ENCODE results near the gene MYZAP.

DNA sequence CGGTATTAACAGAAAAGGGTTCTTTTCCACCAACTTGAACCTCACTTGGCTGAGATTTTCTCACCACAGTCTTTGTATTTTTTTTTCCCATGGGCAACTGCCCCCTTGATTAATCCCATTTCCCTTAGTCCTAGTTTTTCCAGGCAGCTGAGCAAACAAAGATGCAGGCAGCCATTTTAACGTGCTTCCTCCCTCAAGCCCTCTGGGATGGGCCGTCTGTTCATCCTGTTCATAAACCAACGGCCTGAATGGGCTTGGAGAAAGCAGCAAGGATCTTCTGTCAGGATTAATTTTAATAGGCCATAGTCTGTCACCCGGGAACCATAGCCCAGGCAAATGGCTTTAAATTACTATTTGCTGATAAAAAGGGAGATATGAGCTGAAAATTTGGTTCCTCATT lies 104.4 kb downstream of the MYZAP start:
- TF ChIP-seq POLR2A (IDR thresholded peaks at IDR 0.05) = no peak
- TF ChIP-seq, protein P1, sequence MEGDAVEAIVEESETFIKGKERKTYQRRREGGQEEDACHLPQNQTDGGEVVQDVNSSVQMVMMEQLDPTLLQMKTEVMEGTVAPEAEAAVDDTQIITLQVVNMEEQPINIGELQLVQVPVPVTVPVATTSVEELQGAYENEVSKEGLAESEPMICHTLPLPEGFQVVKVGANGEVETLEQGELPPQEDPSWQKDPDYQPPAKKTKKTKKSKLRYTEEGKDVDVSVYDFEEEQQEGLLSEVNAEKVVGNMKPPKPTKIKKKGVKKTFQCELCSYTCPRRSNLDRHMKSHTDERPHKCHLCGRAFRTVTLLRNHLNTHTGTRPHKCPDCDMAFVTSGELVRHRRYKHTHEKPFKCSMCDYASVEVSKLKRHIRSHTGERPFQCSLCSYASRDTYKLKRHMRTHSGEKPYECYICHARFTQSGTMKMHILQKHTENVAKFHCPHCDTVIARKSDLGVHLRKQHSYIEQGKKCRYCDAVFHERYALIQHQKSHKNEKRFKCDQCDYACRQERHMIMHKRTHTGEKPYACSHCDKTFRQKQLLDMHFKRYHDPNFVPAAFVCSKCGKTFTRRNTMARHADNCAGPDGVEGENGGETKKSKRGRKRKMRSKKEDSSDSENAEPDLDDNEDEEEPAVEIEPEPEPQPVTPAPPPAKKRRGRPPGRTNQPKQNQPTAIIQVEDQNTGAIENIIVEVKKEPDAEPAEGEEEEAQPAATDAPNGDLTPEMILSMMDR (IDR thresholded peaks at IDR 0.05) = no peak
